ENCODE results near the gene MACROD1. TPM values are rescaled to one million over a fixed set of nuclear protein-coding genes. Genes with fewer than 3 reads are reported as not detected.

The MACROD1 gene
- total and polyA plus RNA-seq, 10 of the 15 experiments (the other 5 are each of a cell fraction or from before 2014, with no cell fraction given), result 1.2 to 22.7 (median 11.3) TPM; not detected in 1

DNA sequence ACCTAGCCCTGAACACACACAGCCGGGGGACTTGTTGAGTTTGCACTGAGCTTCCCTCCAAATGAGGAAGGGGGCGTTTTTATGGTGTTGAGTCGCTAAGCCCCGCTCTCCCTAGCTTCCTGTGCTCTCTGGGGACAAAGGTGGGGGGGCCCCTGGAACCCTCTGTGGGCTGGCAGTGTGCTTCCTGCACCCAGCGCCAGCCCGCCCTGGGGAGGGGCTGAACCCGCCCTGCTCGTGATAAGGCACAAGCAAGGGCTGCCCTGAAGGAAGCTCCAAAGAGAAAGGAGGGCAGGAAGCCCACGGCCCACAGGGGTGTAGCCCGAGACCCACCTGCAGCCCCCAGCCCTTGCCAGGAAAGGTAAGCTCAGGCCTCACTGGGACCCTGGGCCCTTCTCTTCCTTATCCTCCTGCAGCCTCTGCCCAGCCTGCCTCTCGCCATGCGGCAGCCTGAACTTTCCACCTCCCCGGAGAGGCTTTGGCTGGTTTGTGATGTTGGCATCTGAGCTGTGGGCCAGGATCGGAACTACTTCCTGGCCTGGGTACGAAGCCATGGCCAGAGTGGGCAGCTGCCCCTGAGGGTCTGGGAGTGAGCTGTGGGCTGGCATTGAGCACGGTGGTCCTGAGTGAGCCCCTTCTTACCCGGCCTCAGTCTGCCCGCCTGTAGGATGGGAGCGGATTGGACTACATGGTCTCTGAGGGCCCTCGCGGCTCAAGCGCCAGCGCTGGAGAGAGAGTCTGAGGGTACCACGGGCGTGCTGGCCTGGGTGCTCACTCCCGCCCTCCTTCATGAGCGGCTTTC lies 40.7 kb upstream of the MACROD1 start, which contains the start of gene FERMT3 (continued):
- TF ChIP-seq MXI1 (IDR thresholded peaks at IDR 0.05; ENCODE audit: low read depth, low read length), result no peak; the same call in none of the 2 replicates
- no peak for TF ChIP-seq WRNIP1 (IDR thresholded peaks at IDR 0.05; ENCODE audit: borderline replicate concordance, low read depth, low read length)
- peak; percentile 78; the same call in 1 of the 2 replicates for TF ChIP-seq POLR2AphosphoS2 (IDR thresholded peaks at IDR 0.05; ENCODE audit: low read depth, low read length)
- no peak for TF ChIP-seq BMI1 (IDR thresholded peaks at IDR 0.05; ENCODE audit: borderline replicate concordance)
- TF ChIP-seq RUNX3 (IDR thresholded peaks at IDR 0.05; ENCODE audit: low read length), result peak; percentile 26; the same call in 1 of the 2 replicates
- no peak for TF ChIP-seq STAT1 (conservative IDR thresholded peaks at IDR 0.05)
- no peak for TF ChIP-seq ZZZ3 (IDR thresholded peaks at IDR 0.05; ENCODE audit: control insufficient read depth, insufficient read length, low read depth)
- no peak for TF ChIP-seq HSF1 (IDR thresholded peaks at IDR 0.05; ENCODE audit: low read depth, low read length)
- no peak for TF ChIP-seq ESRRA (IDR thresholded peaks at IDR 0.05; ENCODE audit: low read length)
- TF ChIP-seq PAX5 (IDR thresholded peaks at IDR 0.05; ENCODE audit: borderline replicate concordance, low read depth, low read length), result 0 out of 2 replicates have a peak, but pooled peaks have one; percentile 13
- no peak for TF ChIP-seq GABPA (IDR thresholded peaks at IDR 0.05; ENCODE audit: low read depth)
- no peak for TF ChIP-seq STAT3 (IDR thresholded peaks at IDR 0.05; ENCODE audit: low read depth, low read length)
- no peak for TF ChIP-seq SREBF2 (IDR thresholded peaks at IDR 0.05; ENCODE audit: low read length)
- TF ChIP-seq ZNF622 (IDR thresholded peaks at IDR 0.05), result no peak
- TF ChIP-seq KLF5 (IDR thresholded peaks at IDR 0.05; ENCODE audit: partially characterized antibody), result peak; percentile 61
- peak; percentile 58; the same call in 1 of the 2 replicates for TF ChIP-seq NBN (IDR thresholded peaks at IDR 0.05)
- TF ChIP-seq TCF7 (IDR thresholded peaks at IDR 0.05; ENCODE audit: borderline replicate concordance), result no peak
- 0 out of 2 replicates have a peak, but pooled peaks have one; percentile 29 for TF ChIP-seq SMARCA5 (IDR thresholded peaks at IDR 0.05)
- peak; percentile 84 for TF ChIP-seq MEF2B (IDR thresholded peaks at IDR 0.05; ENCODE audit: partially characterized antibody, poor library complexity, severe bottlenecking)
- TF ChIP-seq, protein P1, sequence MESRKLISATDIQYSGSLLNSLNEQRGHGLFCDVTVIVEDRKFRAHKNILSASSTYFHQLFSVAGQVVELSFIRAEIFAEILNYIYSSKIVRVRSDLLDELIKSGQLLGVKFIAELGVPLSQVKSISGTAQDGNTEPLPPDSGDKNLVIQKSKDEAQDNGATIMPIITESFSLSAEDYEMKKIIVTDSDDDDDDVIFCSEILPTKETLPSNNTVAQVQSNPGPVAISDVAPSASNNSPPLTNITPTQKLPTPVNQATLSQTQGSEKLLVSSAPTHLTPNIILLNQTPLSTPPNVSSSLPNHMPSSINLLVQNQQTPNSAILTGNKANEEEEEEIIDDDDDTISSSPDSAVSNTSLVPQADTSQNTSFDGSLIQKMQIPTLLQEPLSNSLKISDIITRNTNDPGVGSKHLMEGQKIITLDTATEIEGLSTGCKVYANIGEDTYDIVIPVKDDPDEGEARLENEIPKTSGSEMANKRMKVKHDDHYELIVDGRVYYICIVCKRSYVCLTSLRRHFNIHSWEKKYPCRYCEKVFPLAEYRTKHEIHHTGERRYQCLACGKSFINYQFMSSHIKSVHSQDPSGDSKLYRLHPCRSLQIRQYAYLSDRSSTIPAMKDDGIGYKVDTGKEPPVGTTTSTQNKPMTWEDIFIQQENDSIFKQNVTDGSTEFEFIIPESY (IDR thresholded peaks at IDR 0.05), result no peak
- TF ChIP-seq KDM1A (IDR thresholded peaks at IDR 0.05; ENCODE audit: borderline replicate concordance), result no peak
- no peak for TF ChIP-seq ASH2L (IDR thresholded peaks at IDR 0.05; ENCODE audit: borderline replicate concordance, low read depth)
- no peak for TF ChIP-seq CREM (IDR thresholded peaks at IDR 0.05; ENCODE audit: low read depth)
- TF ChIP-seq ATF7 (IDR thresholded peaks at IDR 0.05; ENCODE audit: low read depth), result no peak
- TF ChIP-seq, protein P2, sequence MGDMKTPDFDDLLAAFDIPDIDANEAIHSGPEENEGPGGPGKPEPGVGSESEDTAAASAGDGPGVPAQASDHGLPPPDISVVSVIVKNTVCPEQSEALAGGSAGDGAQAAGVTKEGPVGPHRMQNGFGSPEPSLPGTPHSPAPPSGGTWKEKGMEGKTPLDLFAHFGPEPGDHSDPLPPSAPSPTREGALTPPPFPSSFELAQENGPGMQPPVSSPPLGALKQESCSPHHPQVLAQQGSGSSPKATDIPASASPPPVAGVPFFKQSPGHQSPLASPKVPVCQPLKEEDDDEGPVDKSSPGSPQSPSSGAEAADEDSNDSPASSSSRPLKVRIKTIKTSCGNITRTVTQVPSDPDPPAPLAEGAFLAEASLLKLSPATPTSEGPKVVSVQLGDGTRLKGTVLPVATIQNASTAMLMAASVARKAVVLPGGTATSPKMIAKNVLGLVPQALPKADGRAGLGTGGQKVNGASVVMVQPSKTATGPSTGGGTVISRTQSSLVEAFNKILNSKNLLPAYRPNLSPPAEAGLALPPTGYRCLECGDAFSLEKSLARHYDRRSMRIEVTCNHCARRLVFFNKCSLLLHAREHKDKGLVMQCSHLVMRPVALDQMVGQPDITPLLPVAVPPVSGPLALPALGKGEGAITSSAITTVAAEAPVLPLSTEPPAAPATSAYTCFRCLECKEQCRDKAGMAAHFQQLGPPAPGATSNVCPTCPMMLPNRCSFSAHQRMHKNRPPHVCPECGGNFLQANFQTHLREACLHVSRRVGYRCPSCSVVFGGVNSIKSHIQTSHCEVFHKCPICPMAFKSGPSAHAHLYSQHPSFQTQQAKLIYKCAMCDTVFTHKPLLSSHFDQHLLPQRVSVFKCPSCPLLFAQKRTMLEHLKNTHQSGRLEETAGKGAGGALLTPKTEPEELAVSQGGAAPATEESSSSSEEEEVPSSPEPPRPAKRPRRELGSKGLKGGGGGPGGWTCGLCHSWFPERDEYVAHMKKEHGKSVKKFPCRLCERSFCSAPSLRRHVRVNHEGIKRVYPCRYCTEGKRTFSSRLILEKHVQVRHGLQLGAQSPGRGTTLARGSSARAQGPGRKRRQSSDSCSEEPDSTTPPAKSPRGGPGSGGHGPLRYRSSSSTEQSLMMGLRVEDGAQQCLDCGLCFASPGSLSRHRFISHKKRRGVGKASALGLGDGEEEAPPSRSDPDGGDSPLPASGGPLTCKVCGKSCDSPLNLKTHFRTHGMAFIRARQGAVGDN (IDR thresholded peaks at IDR 0.05), result peak; percentile 50; the same call in 1 of the 2 replicates

All from GM12878 (cell line).